Muscle layer of duodenum (tissue), 2 donors: ENCODE data around the gene IFI27.

Source experiments
- H3K27ac ChIP-seq: one replicate; pipeline ENCODE4 v1.7.0; 2013; ENCODE audit warnings: mild to moderate bottlenecking, low read length
- H3K27me3 ChIP-seq: one replicate; pipeline ENCODE4 v1.7.0; 2013; ENCODE audit warnings: low read depth, mild to moderate bottlenecking, control low read depth, low read length
- H3K36me3 ChIP-seq, 2 donors: one replicate each; pipeline ENCODE4 v1.7.0; 2013; ENCODE audit warnings: low read length in 2 of 2, control low read depth in 1 of 2, mild to moderate bottlenecking in 1 of 2; ENCODE audit not compliant: insufficient read depth in 2 of 2, control insufficient read depth in 1 of 2
- H3K4me1 ChIP-seq, 2 donors: one replicate each; pipeline ENCODE4 v1.7.0; 2013; ENCODE audit warnings: low read length in 2 of 2, mild to moderate bottlenecking in 2 of 2, control low read depth in 1 of 2, moderate library complexity in 1 of 2; ENCODE audit not compliant: insufficient read depth in 2 of 2, control insufficient read depth in 1 of 2
- H3K4me3 ChIP-seq, 2 donors: one replicate each; pipeline ENCODE4 v1.7.0; 2013; ENCODE audit warnings: low read length in 2 of 2, low read depth in 1 of 2, mild to moderate bottlenecking in 1 of 2
- H3K9me3 ChIP-seq, 2 donors: one replicate each; pipeline ENCODE4 v1.7.0; 2013; ENCODE audit warnings: low read length in 2 of 2, control low read depth in 1 of 2, mild to moderate bottlenecking in 1 of 2; ENCODE audit not compliant: control insufficient read depth in 1 of 2
- donor health status: healthy.

IFI27 gene

DNA sequence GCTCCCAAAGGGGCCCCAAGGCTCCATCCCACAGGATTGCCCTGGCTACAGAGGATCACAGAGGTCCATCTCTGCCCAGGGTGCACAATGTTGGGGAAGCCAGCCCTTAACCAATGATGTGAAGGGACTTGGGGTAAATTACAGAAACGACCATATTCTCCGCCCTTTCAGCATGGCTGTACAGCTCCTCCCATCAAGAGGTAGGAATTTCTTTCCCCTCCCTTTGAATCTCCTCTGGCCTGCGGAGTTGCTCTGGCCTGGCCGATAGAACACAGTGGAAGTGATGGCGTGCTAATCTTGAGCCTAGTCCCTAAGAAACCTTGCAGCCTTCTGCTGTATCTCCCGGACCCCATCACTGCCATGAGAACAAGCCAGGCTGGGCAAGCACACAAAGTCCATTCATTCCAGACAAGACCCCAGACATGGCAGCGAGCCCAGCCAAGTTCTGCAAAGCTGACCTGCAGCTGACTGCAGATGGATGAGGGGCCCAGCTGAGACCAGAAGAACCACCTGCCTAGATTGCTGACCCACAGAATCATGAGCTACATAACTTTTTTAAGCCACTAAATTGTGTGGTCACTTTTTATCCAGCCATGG, 6.9 kb upstream of the IFI27 start:
- Histone ChIP-seq H3K27me3 (no peaks in the 10 kb centered on the region), H3K27ac (no peak overlapping the region), H3K4me3 (no peak overlapping the region), H3K4me1 (no peaks in the 10 kb centered on the region), H3K36me3 (no peaks in the 10 kb centered on the region), H3K9me3 (no peaks in the 10 kb centered on the region)

DNA sequence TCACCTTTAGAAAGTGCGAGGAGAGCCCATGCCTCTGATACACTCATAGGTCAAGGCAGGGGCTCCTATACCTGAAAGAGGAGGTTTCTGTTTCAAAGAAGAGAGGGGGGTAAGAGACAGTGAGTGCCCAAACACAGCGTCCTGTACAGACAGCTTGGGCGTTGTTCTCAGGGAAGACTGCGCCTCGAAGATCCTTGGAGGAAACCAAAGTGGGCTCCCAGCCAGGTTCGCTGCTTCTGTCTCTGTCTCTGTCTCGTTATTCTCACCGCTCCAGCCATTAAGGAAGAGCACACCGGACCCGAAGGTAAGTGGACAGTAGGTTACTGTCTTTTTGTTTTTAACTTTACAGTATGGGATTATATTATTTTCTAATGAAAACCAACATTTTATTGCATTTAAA, 5.8 kb upstream of the IFI27 start:
- Histone ChIP-seq H3K36me3 (no peaks in the 10 kb centered on the region), H3K27me3 (no peaks in the 10 kb centered on the region), H3K4me1 (peaks cover 0 to 3% of the 10 kb centered on the region in 2 donors), H3K27ac (no peak overlapping the region), H3K4me3 (no peak overlapping the region), H3K9me3 (no peaks in the 10 kb centered on the region)

DNA sequence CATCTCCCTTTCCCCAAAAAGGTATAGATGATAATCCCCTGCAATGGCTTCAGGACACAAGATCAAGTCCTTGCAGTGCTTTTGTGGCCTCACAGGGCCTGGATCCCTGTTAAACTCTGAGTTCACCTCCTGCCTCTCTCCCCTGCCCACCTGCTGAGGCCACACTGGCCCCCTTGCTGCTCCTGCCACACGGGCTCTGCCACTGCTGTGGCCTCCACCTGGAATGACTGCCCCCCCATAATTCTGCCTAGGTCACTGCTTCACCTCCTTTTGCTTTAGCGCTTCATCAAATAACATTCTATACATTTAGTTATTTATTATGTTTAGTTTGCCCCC, 653 bp upstream of the IFI27 start:
- H3K27ac ChIP-seq: peak overlapping the region; percentile 83
- H3K27me3 ChIP-seq: no peaks in the 10 kb centered on the region
- no peaks in the 10 kb centered on the region for H3K9me3 ChIP-seq
- peaks cover 2 to 4% of the 10 kb centered on the region in 2 donors for H3K4me1 ChIP-seq
- H3K4me3 ChIP-seq: no peak overlapping the region
- H3K36me3 ChIP-seq: no peaks in the 10 kb centered on the region

DNA sequence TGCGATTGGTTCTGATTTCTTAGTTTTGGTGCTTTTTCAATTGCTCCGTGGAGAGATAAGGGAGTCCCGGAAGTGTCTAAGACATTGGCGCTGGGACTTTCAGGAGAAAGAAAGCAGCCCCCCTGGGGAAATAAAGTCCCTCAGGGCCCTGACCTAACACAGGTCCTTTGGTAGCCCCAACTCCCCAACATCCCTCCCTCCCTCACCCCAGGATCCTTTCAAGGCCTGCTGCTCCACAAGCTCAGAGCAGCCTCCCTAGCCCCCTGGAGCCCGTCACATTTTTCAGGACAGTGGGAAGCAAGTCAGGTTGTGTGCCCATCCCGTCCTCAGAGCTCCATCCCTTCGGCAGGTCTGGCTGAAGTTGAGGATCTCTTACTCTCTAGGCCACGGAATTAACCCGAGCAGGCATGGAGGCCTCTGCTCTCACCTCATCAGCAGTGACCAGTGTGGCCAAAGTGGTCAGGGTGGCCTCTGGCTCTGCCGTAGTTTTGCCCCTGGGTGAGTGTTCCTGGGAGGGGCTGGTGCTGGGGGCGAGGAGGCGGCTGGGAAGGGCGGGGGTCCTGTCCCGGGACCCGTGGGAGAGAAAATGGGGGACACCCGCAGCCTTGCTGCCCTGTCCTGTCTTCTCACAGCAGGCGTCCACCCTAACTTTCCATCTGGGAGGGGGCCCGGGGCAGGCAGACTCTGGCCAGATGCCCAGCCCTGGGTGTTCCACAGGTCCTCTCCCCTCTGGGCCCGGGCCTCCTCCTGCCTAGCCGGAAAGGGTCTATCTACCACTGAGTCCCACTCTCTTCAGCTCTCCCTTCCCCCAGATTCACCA, 950 bp downstream of the IFI27 start:
- no peaks in the 10 kb centered on the region for H3K27me3 ChIP-seq
- H3K36me3 ChIP-seq: no peaks in the 10 kb centered on the region
- peaks cover 3 to 4% of the 10 kb centered on the region in 2 donors for H3K4me1 ChIP-seq
- H3K4me3 ChIP-seq: peak overlapping the region in 1 of 2 donors; percentile 59
- H3K27ac ChIP-seq: peak overlapping the region; percentile 83
- H3K9me3 ChIP-seq: no peaks in the 10 kb centered on the region

DNA sequence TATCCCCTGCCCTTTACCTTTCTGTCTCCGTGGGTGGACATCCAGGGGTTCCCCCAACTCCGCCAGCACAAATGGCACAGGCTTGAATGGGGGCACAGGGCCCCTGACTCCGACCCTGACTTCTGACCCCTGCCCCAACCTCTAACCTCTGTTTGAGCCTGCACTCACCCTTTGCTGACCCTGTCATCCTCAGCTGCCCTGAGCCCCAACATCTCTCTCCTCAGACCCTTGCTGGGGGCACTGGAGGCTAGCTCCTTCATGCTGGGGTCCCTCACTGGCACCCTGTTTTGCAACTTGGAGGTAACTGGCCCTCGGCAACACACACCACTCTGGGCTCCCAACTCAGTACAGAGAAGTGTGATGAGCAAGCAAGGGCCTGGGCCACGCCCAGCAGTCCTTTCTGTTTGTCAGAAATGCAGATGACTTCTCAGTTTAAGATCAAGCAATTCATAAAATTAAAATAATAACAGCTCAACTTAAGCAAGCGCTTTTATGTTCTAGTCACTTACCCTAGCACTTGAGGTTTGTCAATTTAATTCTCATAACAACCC, 2.1 kb downstream of the IFI27 start:
- Histone ChIP-seq H3K27ac (no peak overlapping the region), H3K36me3 (no peaks in the 10 kb centered on the region), H3K4me1 (peaks cover 3 to 4% of the 10 kb centered on the region in 2 donors), H3K27me3 (no peaks in the 10 kb centered on the region), H3K4me3 (no peak overlapping the region), H3K9me3 (no peaks in the 10 kb centered on the region)

DNA sequence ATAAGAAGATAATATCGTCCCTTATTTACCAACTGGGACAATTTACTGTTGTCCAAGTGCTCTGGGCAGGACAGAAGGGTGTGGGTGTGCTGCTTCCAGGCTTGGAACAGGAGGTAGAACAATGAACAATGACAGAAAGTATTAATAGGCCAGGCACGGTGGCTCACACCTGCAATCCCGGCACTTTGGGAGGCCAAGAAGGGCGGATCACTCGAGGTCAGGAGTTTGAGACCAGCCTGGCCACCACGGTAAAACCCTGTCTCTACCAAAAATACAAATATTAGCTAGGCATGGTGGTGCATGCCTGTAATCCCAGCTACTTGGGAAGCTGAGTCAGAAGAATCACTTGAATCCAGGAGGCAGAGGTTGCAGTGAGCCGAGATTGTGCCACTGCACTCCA, 2.5 kb downstream of the IFI27 start:
- H3K4me1 ChIP-seq: peaks cover 3 to 4% of the 10 kb centered on the region in 2 donors
- no peaks in the 10 kb centered on the region for H3K27me3 ChIP-seq
- H3K4me3 ChIP-seq: no peak overlapping the region
- H3K27ac ChIP-seq: no peak overlapping the region
- H3K36me3 ChIP-seq: no peaks in the 10 kb centered on the region
- H3K9me3 ChIP-seq: no peaks in the 10 kb centered on the region

DNA sequence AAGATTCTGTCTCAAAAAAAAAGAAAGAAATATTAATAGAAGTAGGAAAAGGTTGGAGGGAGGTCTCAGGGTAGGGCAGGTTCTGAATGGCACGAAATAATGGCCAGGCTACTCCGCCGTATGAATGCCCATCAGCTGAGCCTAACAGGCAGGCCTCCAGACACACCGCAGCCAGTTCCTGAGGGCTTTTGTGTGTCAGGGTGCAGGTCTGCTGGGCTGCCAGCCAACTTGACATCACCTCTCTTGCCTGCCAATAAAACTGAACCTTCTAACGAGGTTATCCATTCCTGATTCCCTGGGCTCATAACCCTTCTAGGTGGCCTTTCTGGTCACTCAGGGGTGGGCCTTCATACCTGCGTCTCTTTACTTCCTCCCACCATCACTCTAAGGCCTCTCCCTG, 3.0 kb downstream of the IFI27 start:
- Histone ChIP-seq H3K4me1 (peaks cover 3 to 4% of the 10 kb centered on the region in 2 donors), H3K36me3 (no peaks in the 10 kb centered on the region), H3K9me3 (no peaks in the 10 kb centered on the region), H3K4me3 (no peak overlapping the region), H3K27me3 (no peaks in the 10 kb centered on the region), H3K27ac (no peak overlapping the region)

DNA sequence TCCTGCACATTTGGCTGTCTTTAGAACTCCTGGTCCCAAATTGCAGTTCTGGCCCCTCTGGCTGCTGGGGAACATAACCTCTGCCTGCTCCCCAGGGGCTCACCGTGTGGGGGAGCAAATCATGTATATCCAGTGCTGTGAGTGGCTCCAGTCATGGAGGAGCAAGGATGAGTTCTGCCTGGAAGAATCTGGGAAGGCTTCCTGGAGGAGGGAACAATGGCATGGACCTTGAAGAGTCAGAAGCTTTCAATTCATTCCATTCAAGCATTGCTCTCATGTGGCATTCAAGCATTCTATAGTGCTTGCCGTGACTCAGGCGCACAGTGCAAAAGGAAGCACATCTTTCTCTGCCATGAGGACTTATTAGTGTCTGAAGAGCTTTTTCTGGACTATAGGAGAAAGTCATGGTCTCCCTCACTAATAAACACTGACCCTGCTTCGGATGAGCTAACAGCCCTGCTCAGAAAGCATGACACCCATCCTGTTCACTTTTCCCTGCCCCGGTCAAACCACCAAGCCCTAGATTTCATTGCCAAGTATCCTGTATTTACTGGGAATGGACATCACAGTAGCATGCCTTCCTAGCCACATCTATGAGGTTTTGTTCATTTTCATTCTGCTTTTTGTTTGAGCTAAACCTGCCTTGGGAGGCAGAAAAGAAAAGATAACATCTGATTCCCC, 3.5 kb downstream of the IFI27 start:
- Histone ChIP-seq H3K9me3 (peaks cover 0 to under 1% of the 10 kb centered on the region in 2 donors), H3K27me3 (no peaks in the 10 kb centered on the region), H3K4me1 (peaks cover 3 to 4% of the 10 kb centered on the region in 2 donors), H3K36me3 (no peaks in the 10 kb centered on the region), H3K27ac (peak overlapping the region; percentile 34), H3K4me3 (no peak overlapping the region)

DNA sequence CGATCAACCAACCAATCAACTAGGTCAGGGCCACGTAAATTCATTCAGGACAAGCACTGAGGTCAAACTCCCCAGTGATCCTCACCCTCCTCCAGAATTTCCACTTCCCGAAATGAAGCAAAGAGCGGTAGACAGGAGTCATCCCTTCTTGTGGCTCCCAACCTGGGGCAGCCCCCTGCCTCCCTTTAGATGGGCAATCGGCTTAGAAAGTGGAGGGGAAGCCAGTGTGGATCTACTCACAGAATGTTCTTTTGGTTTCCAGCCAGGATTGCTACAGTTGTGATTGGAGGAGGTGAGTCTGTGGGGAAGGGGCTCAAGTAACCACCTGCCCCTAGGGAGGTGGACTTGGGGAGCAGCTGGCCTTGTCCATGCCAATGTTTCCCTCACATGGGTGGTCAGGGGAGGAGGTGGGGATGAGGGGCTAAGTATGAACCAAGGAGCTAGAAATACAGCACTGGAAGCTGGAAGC, 4.1 kb downstream of the IFI27 start:
- Histone ChIP-seq H3K4me3 (no peak overlapping the region), H3K27ac (peak overlapping the region; percentile 34), H3K27me3 (no peaks in the 10 kb centered on the region), H3K36me3 (no peaks in the 10 kb centered on the region), H3K9me3 (peaks cover 5 to 6% of the 10 kb centered on the region in 2 donors), H3K4me1 (peaks cover 1 to 3% of the 10 kb centered on the region in 2 donors)

DNA sequence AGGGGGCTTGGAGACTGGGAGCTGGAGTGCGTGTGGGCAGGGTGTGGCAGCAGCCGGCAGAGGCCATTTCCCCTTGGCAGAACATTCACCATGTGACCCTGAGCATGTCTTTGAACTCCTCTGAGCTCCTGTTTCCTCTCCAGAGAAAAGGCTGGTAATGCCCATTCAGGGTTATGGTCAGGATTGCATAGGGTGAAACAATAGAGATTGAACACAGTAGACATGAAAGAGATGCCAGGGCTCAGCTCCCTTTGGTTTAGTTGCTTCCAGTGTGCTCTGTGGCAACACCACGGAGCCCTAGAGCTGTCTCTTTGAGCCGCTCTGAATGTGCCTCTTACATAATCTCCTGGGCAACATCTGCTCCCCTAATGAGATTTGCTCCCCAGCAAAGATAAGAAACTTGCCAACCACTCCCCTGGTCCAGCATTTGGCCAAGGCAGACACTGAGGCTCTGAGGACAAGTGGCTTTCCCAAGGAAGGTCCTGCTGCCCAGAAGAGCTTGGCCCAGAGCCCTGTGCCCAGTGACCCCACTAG, 4.6 kb downstream of the IFI27 start:
- Histone ChIP-seq H3K36me3 (no peaks in the 10 kb centered on the region), H3K4me1 (peaks cover 0 to 3% of the 10 kb centered on the region in 2 donors), H3K27ac (no peak overlapping the region), H3K27me3 (no peaks in the 10 kb centered on the region), H3K9me3 (peaks cover 7 to 9% of the 10 kb centered on the region in 2 donors), H3K4me3 (no peak overlapping the region)

DNA sequence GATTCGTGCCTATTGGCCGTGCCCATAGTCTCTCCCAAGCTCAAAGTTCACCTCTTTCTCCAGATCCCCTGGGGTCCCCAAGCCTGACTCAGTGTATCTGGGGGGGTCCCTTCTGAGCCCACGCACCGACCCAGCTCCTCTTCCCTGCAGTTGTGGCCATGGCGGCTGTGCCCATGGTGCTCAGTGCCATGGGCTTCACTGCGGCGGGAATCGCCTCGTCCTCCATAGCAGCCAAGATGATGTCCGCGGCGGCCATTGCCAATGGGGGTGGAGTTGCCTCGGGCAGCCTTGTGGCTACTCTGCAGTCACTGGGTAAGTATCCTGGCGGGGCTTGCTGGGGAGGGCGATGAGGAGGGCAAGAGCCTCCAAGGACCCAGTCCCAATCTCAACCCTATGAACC, 5.1 kb downstream of the IFI27 start:
- H3K9me3 ChIP-seq: peaks cover 7 to 14% of the 10 kb centered on the region in 2 donors

More for the DNA sequence above, 5.1 kb downstream of the IFI27 start:
- Histone ChIP-seq H3K27me3 (no peaks in the 10 kb centered on the region), H3K4me1 (peaks cover 0 to 3% of the 10 kb centered on the region in 2 donors), H3K4me3 (no peak overlapping the region), H3K36me3 (no peaks in the 10 kb centered on the region), H3K27ac (no peak overlapping the region)
